SK-N-MC (cell line): Measurements from ENCODE around the gene SPATA13.

Experiments
- DNase-seq: peaks from one replicate; pipeline ENCODE4 v3.0.0-alpha.2; 2011; ENCODE audit warnings: low read depth, low spot score
- H3K27ac ChIP-seq: fragments of 200-600 bp; sonication (generic); 2 replicates; pipeline ENCODE4 v1.5.1; 2016; ENCODE audit warnings: mixed run types
- H3K36me3 ChIP-seq: fragments of 200-600 bp; sonication (generic); 2 replicates; pipeline ENCODE4 v1.6.1; 2017; ENCODE audit warnings: antibody characterized with exemption, low read length, mixed read lengths; ENCODE audit not compliant: insufficient read depth
- H3K4me3 ChIP-seq: fragments of 200-600 bp; sonication (generic); 2 replicates; pipeline ENCODE4 v1.5.1; 2016
- H3K9ac ChIP-seq: fragments of 200-600 bp; sonication (generic); 2 replicates; pipeline ENCODE4 v1.8.0; 2017; ENCODE audit warnings: mixed run types, mixed read lengths; ENCODE audit not compliant: insufficient read length
- H3K9me3 ChIP-seq: fragments of 200-600 bp; sonication (generic); 2 replicates; pipeline ENCODE4 v1.6.1; 2017; ENCODE audit warnings: low read depth, mild to moderate bottlenecking, antibody characterized with exemption, low read length, moderate library complexity, mixed read lengths
- EZH2 ChIP-seq: fragments of 200-600 bp; sonication (generic); IDR thresholded peaks from one replicate; pipeline ENCODE4 v1.6.1; 2017; ENCODE audit warnings: antibody characterized with exemption
- FOXP2 ChIP-seq: optimal IDR thresholded peaks from 2 replicates; pipeline ENCODE3; 2011; ENCODE audit warnings: mild to moderate bottlenecking, moderate library complexity; ENCODE audit not compliant: insufficient read depth; ENCODE audit errors: extremely low read length, control extremely low read depth
- POLR2AphosphoS5 ChIP-seq: IDR thresholded peaks from 2 replicates; pipeline ENCODE4 v1.6.1; 2012; ENCODE audit warnings: mild to moderate bottlenecking, low read depth, low read length, borderline replicate concordance

The SPATA13 gene

GRCh38 chr13:24123761-24124160, 36.8 kb upstream of the SPATA13 start:
- H3K9ac ChIP-seq: no peak overlapping the region
- DNase-seq: no peak
- no peaks in the 10 kb centered on the region for H3K36me3 ChIP-seq
- H3K27ac ChIP-seq: no peak overlapping the region
- H3K9me3 ChIP-seq: no peaks in the 10 kb centered on the region
- H3K4me3 ChIP-seq: no peak overlapping the region
- TF ChIP-seq EZH2 (no peak), FOXP2 (no peak), POLR2AphosphoS5 (no peak)

- Histone ChIP-seq H3K36me3 (no peaks in the 10 kb centered on the region), H3K4me3 (no peak overlapping the region), H3K27ac (no peak overlapping the region), H3K9me3 (no peaks in the 10 kb centered on the region), H3K9ac (no peak overlapping the region)
- TF ChIP-seq POLR2AphosphoS5 (no peak), FOXP2 (no peak), EZH2 (no peak)
- DNase-seq: no peak
These were observed 35.6 kb upstream of the SPATA13 start for GRCh38 chr13:24124789-24125476.

GRCh38 chr13:24127116-24127631, 33.3 kb upstream of the SPATA13 start:
- Histone ChIP-seq H3K4me3 (no peak overlapping the region), H3K9me3 (no peaks in the 10 kb centered on the region), H3K9ac (no peak overlapping the region), H3K36me3 (no peaks in the 10 kb centered on the region), H3K27ac (no peak overlapping the region)
- DNase-seq: no peak
- no peak for TF ChIP-seq POLR2AphosphoS5
- TF ChIP-seq EZH2: no peak
- TF ChIP-seq FOXP2: no peak

GRCh38 chr13:24128112-24128511, 32.4 kb upstream of the SPATA13 start:
- H3K27ac ChIP-seq: no peak overlapping the region
- DNase-seq: no peak
- H3K36me3 ChIP-seq: no peaks in the 10 kb centered on the region
- H3K9me3 ChIP-seq: no peaks in the 10 kb centered on the region
- no peak overlapping the region for H3K4me3 ChIP-seq
- TF ChIP-seq FOXP2 (no peak), EZH2 (no peak), POLR2AphosphoS5 (no peak)
- H3K9ac ChIP-seq: no peak overlapping the region

DNA sequence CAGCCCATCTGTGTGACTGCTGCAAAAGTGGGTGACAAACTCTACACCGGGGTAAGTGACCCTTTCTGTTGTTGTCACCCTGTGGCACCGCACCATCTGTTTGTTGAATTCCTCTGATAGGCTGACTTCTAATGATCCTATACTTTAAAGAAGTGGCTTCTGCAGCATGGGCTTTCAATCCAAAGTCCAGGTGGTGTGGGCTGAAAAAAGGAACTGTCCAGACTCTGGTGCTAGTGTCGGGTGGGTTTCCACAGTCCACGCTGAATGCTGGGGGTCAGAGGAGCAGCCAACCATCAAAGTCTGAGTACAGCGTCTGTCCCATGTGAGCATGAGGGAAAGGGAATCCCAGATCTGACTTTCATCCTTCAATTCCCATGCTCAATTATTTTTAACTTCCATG, 31.6 kb upstream of the SPATA13 start:
- TF ChIP-seq EZH2 (no peak), FOXP2 (no peak), POLR2AphosphoS5 (no peak)
- Histone ChIP-seq H3K9ac (no peak overlapping the region), H3K27ac (no peak overlapping the region), H3K36me3 (no peaks in the 10 kb centered on the region), H3K9me3 (no peaks in the 10 kb centered on the region), H3K4me3 (no peak overlapping the region)
- no peak for DNase-seq

DNA sequence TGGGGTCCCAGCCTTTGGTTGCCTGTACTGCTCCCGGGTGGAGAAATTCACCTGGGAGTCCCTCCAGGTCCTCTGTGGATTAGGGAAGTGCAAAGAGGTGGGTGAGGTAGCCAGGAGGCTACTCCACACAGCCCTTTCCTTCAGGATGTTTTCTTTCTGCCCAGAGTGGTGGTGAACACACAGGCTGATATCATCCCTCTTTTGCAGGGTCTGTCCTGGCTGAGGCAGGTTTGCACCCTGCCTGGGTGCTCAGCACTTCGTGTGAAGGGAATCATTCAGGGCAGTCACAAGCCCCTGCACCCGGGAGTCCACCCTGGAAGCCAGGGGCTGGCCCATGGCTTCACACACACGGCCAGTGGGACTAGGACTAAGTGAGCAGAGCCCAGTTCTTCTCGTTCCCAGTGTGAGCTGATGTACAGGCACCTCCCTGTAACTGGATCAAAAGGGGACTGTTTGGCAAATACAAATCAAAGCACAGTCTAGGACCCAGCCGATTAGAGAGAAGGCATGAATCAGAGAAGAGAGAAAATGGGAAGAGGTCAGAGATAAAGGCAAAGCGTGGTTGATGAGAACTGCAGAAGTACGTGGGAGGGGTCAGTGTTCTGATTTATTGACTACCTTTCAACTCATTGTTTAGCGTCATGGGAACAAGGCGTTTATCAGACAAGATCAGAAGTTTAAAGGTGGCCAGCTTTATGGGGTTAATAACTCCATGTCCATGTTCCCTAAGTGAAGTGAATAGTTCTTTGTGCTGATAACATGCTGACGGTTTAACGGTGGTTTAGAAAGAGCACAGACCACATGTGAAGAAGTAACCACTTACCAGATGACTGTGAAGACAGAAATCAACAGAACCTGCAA, 30.4 kb upstream of the SPATA13 start:
- H3K9me3 ChIP-seq: no peaks in the 10 kb centered on the region
- DNase-seq: no peak
- no peak overlapping the region for H3K9ac ChIP-seq
- TF ChIP-seq FOXP2 (no peak), EZH2 (no peak), POLR2AphosphoS5 (no peak)
- H3K27ac ChIP-seq: no peak overlapping the region
- no peak overlapping the region for H3K4me3 ChIP-seq
- H3K36me3 ChIP-seq: no peaks in the 10 kb centered on the region

DNA sequence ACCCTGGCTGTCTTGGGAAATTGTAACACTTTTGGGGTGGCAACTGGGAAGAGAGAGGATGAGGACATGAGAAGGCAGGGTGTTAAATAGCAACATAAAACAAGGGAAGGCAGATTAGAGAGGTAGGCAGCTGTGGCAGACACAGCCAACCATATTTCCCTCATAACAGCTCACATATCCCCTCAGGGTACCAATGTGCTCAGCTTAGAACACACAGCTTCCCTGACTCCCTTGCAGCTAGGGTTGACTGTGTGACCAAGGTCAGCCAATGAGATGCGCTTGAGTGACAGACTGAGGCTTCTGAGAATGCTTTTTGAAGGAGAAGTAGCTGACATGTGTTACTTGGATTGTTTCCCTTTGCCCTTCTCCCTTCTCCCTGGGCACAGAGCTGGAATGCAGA, 28.8 kb upstream of the SPATA13 start:
- H3K9me3 ChIP-seq: no peaks in the 10 kb centered on the region
- H3K9ac ChIP-seq: no peak overlapping the region
- TF ChIP-seq EZH2: no peak
- TF ChIP-seq POLR2AphosphoS5: no peak
- TF ChIP-seq FOXP2: no peak
- H3K27ac ChIP-seq: no peak overlapping the region
- no peak for DNase-seq
- no peak overlapping the region for H3K4me3 ChIP-seq
- no peaks in the 10 kb centered on the region for H3K36me3 ChIP-seq

DNA sequence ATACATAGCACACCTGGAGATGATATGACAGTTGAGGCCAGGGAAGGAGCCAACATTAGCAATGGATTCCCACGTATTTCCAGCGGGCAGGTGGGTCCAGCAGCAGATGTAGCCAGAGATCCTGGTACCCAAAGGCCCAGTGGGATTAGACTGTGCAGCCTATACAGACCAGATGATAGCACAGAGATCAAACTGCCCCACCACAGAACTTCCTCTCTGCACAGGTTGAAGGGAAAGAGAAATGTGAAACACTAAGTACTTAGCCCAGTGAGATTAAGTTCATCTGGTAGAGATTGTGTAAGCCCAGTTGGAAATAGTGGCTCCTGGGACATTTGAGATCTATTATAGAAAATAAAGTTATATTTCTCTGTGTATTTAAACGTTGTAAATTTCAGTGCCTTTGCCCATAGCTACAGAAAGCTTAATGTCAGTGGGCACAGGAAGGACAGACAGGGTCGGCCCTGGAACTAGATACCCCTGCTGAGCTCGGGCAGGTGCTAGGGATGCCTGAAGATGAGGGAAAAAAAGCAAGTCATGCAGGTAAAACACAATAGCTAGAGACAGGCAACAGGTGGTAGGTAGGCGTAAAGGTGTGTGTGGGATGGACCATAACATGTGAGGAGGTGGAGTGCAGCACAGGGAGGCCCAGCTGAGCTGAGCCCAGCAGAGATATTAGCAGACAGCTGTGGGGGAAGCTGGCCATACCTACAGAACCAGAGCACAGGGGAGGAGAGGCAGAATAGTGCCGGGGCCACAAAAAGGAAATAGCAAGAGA, 27.3 kb upstream of the SPATA13 start:
- H3K9me3 ChIP-seq: no peaks in the 10 kb centered on the region
- H3K27ac ChIP-seq: no peak overlapping the region
- H3K4me3 ChIP-seq: no peak overlapping the region
- no peak overlapping the region for H3K9ac ChIP-seq
- DNase-seq: no peak
- no peaks in the 10 kb centered on the region for H3K36me3 ChIP-seq
- TF ChIP-seq POLR2AphosphoS5 (no peak), FOXP2 (no peak), EZH2 (no peak)
